Measurements from ENCODE around the gene POLK. TPM values are rescaled to one million over a fixed set of nuclear protein-coding genes. Genes with fewer than 3 reads are reported as not detected.
A peak's percentile ranks its signal among the peaks of the same experiment; 100 is the strongest.
"Not testable (repeated sequence)": the region's sequence is repeated elsewhere in the genome, so short reads cannot be mapped to it uniquely, and the experiment has no call there.

POLK gene
- total and polyA plus RNA-seq, 4 donors: 8.1 to 58.4 (median 27.2) TPM

DNA sequence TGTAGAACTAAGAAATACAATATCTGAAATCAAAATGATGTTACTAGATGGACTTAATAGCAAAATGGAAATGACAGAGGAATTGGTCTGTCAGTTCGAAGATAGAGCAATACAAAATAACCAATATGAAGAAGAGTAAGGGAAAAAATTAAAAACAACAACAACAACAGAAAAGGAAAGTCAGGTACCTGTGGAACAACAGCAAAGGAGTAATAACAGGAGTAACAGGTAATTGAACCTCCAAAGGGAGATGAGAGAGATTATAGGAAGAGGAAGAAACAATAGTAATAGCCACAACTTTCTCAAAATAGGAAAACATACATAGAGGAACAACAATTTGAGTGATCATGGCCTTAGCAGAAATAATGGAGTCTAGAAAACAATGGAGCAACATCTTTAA lies 13.7 kb downstream of the POLK start:
- 93 to 94% methylated on average over 1 of the region's 1 CpG for WGBS, 2 donors
- H3K36me3 ChIP-seq (ENCODE audit: control insufficient read depth in 1 of 2, insufficient read depth in 2 of 2, low read length in 1 of 2): no peaks in the 10 kb centered on the region
- H3K4me1 ChIP-seq (ENCODE audit: control insufficient read depth in 1 of 2, insufficient read depth in 2 of 2, low read length in 2 of 2): peaks cover 0 to 2% of the 10 kb centered on the region in 2 donors
- H3K27me3 ChIP-seq (ENCODE audit: control insufficient read depth in 1 of 2, insufficient read depth in 2 of 2, low read length in 1 of 2): no peaks in the 10 kb centered on the region
- DNase-seq: no peak
- intact Hi-C loops (cut with DNase I): loop anchor here in 1 of 2 donors (10.0 kb wide), 1 partner anchor 159 kb away; no protein-coding TSS in a partner anchor
- no peak for ATAC-seq (ENCODE audit: low FRiP score)
- no peak overlapping the region for H3K27ac ChIP-seq (ENCODE audit: low read depth in 1 of 2, low read length in 2 of 2)
- no peak overlapping the region for H3K4me3 ChIP-seq (ENCODE audit: low read length in 2 of 2)
- H3K9me3 ChIP-seq (ENCODE audit: control insufficient read depth, low read length): no peaks in the 10 kb centered on the region

- H3K4me1 ChIP-seq (ENCODE audit: control insufficient read depth in 1 of 2, insufficient read depth in 2 of 2, low read length in 2 of 2): peaks cover 0 to 2% of the 10 kb centered on the region in 2 donors
- WGBS, 2 donors: 85 to 96% methylated on average over 2 of the region's 2 CpGs
- H3K27ac ChIP-seq (ENCODE audit: low read depth in 1 of 2, low read length in 2 of 2): no peak overlapping the region
- DNase-seq (no peak), ATAC-seq (ENCODE audit: low FRiP score) (no peak)
- no peak overlapping the region for H3K4me3 ChIP-seq (ENCODE audit: low read length in 2 of 2)
- no peaks in the 10 kb centered on the region for H3K27me3 ChIP-seq (ENCODE audit: control insufficient read depth in 1 of 2, insufficient read depth in 2 of 2, low read length in 1 of 2)
- intact Hi-C loops (cut with DNase I): loop anchor here in 1 of 2 donors (10.0 kb wide), 1 partner anchor 159 kb away; no protein-coding TSS in a partner anchor
- no peaks in the 10 kb centered on the region for H3K36me3 ChIP-seq (ENCODE audit: control insufficient read depth in 1 of 2, insufficient read depth in 2 of 2, low read length in 1 of 2)
- no peaks in the 10 kb centered on the region for H3K9me3 ChIP-seq (ENCODE audit: control insufficient read depth, low read length)
These were observed 14.4 kb downstream of the POLK start for GRCh38 chr5:75526070-75526469.

GRCh38 chr5:75529185-75529584 lies 17.5 kb downstream of the POLK start:
- intact Hi-C loops (cut with DNase I): loop anchor here in 1 of 2 donors (10.0 kb wide), 1 partner anchor 156 kb away; no protein-coding TSS in a partner anchor
- H3K36me3 ChIP-seq (ENCODE audit: control insufficient read depth in 1 of 2, insufficient read depth in 2 of 2, low read length in 1 of 2): no peaks in the 10 kb centered on the region
- no peak overlapping the region for H3K4me3 ChIP-seq (ENCODE audit: low read length in 2 of 2)
- ATAC-seq (ENCODE audit: low FRiP score): no peak
- H3K4me1 ChIP-seq (ENCODE audit: control insufficient read depth in 1 of 2, insufficient read depth in 2 of 2, low read length in 2 of 2): peaks cover 0 to 2% of the 10 kb centered on the region in 2 donors
- DNase-seq: no peak
- H3K9me3 ChIP-seq (ENCODE audit: control insufficient read depth, low read length): no peaks in the 10 kb centered on the region
- no peaks in the 10 kb centered on the region for H3K27me3 ChIP-seq (ENCODE audit: control insufficient read depth in 1 of 2, insufficient read depth in 2 of 2, low read length in 1 of 2)
- H3K27ac ChIP-seq (ENCODE audit: low read depth in 1 of 2, low read length in 2 of 2): no peak overlapping the region

- 98 to 100% methylated on average over 2 of the region's 2 CpGs for WGBS, 2 donors
- ATAC-seq (ENCODE audit: low FRiP score): no peak
- H3K9me3 ChIP-seq (ENCODE audit: control insufficient read depth, low read length): peaks cover 2% of the 10 kb centered on the region
- H3K4me3 ChIP-seq (ENCODE audit: low read length in 2 of 2): no peak overlapping the region
- DNase-seq: no peak
- no peaks in the 10 kb centered on the region for H3K27me3 ChIP-seq (ENCODE audit: control insufficient read depth in 1 of 2, insufficient read depth in 2 of 2, low read length in 1 of 2)
- intact Hi-C loops (cut with DNase I): no loop called here
- no peaks in the 10 kb centered on the region for H3K36me3 ChIP-seq (ENCODE audit: control insufficient read depth in 1 of 2, insufficient read depth in 2 of 2, low read length in 1 of 2)
- H3K4me1 ChIP-seq (ENCODE audit: control insufficient read depth in 1 of 2, insufficient read depth in 2 of 2, low read length in 2 of 2): peaks cover 0 to under 1% of the 10 kb centered on the region in 2 donors
- H3K27ac ChIP-seq (ENCODE audit: low read depth in 1 of 2, low read length in 2 of 2): no peak overlapping the region
These were observed 20.5 kb downstream of the POLK start for GRCh38 chr5:75532190-75532589.

- H3K27ac ChIP-seq (ENCODE audit: low read depth in 1 of 2, low read length in 2 of 2); H3K9me3 ChIP-seq (ENCODE audit: control insufficient read depth, low read length); H3K4me3 ChIP-seq (ENCODE audit: low read length in 2 of 2); H3K36me3 ChIP-seq (ENCODE audit: control insufficient read depth in 1 of 2, insufficient read depth in 2 of 2, low read length in 1 of 2); DNase-seq; ATAC-seq (ENCODE audit: low FRiP score); intact Hi-C loops (cut with DNase I); H3K27me3 ChIP-seq (ENCODE audit: control insufficient read depth in 1 of 2, insufficient read depth in 2 of 2, low read length in 1 of 2); H3K4me1 ChIP-seq (ENCODE audit: control insufficient read depth in 1 of 2, insufficient read depth in 2 of 2, low read length in 2 of 2): not testable (repeated sequence)
- WGBS, 2 donors: 100% methylated on average over 1 of the region's 1 CpG
These were observed 22.0 kb downstream of the POLK start for GRCh38 chr5:75533716-75534115.

- peaks cover 2% of the 10 kb centered on the region for H3K9me3 ChIP-seq (ENCODE audit: control insufficient read depth, low read length)
- H3K4me1 ChIP-seq (ENCODE audit: control insufficient read depth in 1 of 2, insufficient read depth in 2 of 2, low read length in 2 of 2): no peaks in the 10 kb centered on the region
- ATAC-seq (ENCODE audit: low FRiP score): no peak
- 96 to 98% methylated on average over 2 of the region's 2 CpGs for WGBS, 2 donors
- H3K4me3 ChIP-seq (ENCODE audit: low read length in 2 of 2): no peak overlapping the region
- no peaks in the 10 kb centered on the region for H3K27me3 ChIP-seq (ENCODE audit: control insufficient read depth in 1 of 2, insufficient read depth in 2 of 2, low read length in 1 of 2)
- DNase-seq: no peak
- no peaks in the 10 kb centered on the region for H3K36me3 ChIP-seq (ENCODE audit: control insufficient read depth in 1 of 2, insufficient read depth in 2 of 2, low read length in 1 of 2)
- intact Hi-C loops (cut with DNase I): no loop called here
- H3K27ac ChIP-seq (ENCODE audit: low read depth in 1 of 2, low read length in 2 of 2): no peak overlapping the region
These were observed 23.0 kb downstream of the POLK start for GRCh38 chr5:75534734-75535133.

DNA sequence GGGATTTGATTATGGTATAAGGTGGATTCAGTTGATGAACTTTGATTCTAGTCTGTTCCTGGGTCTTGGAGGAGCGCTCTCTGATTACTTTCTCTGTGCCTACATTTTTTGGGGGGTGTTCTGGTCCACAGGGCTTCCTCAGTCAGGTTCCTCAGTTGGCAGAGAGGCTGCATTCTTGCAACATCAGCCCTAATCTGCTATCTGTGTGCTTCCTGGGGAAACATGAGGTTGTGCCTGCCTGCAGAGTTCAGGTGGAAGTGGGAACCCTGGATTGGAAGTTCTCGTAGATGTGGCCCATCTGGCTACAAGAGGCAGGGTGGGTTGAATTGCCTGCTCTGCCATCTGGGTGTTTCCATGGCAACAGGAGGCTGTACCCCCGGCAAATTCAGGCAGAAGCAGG lies 24.5 kb downstream of the POLK start:
- H3K9me3 ChIP-seq (ENCODE audit: control insufficient read depth, low read length): peaks cover 2% of the 10 kb centered on the region
- no peaks in the 10 kb centered on the region for H3K4me1 ChIP-seq (ENCODE audit: control insufficient read depth in 1 of 2, insufficient read depth in 2 of 2, low read length in 2 of 2)
- H3K27me3 ChIP-seq (ENCODE audit: control insufficient read depth in 1 of 2, insufficient read depth in 2 of 2, low read length in 1 of 2): no peaks in the 10 kb centered on the region
- WGBS, 2 donors: 77 to 82% methylated on average over 3 of the region's 3 CpGs
- DNase-seq (no peak), ATAC-seq (ENCODE audit: low FRiP score) (no peak)
- H3K27ac ChIP-seq (ENCODE audit: low read depth in 1 of 2, low read length in 2 of 2): no peak overlapping the region
- H3K4me3 ChIP-seq (ENCODE audit: low read length in 2 of 2): no peak overlapping the region
- H3K36me3 ChIP-seq (ENCODE audit: control insufficient read depth in 1 of 2, insufficient read depth in 2 of 2, low read length in 1 of 2): no peaks in the 10 kb centered on the region
- intact Hi-C loops (cut with DNase I): no loop called here

DNA sequence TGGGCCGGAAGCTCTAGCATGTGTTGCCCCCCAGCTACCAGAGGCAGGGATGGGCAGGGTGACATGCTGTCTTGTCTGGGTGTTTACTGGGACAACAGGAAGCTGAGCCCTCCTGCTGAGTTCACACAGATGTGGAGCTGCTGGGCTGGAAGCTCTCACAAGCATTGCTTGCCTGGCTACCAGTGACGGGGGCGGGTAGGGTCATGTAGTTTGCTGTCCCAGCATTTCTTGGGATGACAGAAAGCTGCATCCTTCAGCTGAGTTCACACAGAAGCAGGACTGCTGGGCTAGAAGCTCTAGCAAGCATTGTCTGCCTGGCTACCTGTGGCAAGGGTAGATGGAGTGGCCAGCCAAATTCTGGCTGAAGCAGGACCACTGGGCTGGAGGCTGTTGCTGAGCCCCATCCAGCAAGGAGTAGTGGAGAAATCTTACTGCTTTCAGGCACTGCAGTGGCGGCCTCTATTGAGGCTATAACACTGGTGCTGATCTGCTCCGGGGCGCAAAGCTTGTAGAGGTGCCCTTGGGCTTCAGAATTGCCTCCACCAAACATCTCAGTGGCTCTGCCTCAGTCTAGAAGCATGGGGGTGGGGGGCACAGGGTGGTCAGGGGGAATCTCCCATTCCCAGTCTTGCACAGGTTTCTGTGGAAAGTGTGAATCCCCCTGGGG lies 25.1 kb downstream of the POLK start:
- H3K4me3 ChIP-seq (ENCODE audit: low read length in 2 of 2): no peak overlapping the region
- no peaks in the 10 kb centered on the region for H3K36me3 ChIP-seq (ENCODE audit: control insufficient read depth in 1 of 2, insufficient read depth in 2 of 2, low read length in 1 of 2)
- 93 to 96% methylated on average over 6 of the region's 6 CpGs for WGBS, 2 donors
- H3K4me1 ChIP-seq (ENCODE audit: control insufficient read depth in 1 of 2, insufficient read depth in 2 of 2, low read length in 2 of 2): no peaks in the 10 kb centered on the region
- no peak overlapping the region for H3K27ac ChIP-seq (ENCODE audit: low read depth in 1 of 2, low read length in 2 of 2)
- ATAC-seq (ENCODE audit: low FRiP score): peak; percentile 38
- no peaks in the 10 kb centered on the region for H3K27me3 ChIP-seq (ENCODE audit: control insufficient read depth in 1 of 2, insufficient read depth in 2 of 2, low read length in 1 of 2)
- peak in 1 of 2 donors; percentile 61 for DNase-seq
- intact Hi-C loops (cut with DNase I): no loop called here
- peaks cover 2% of the 10 kb centered on the region for H3K9me3 ChIP-seq (ENCODE audit: control insufficient read depth, low read length)

GRCh38 chr5:75538211-75538610 lies 26.5 kb downstream of the POLK start:
- no peaks in the 10 kb centered on the region for H3K27me3 ChIP-seq (ENCODE audit: control insufficient read depth in 1 of 2, insufficient read depth in 2 of 2, low read length in 1 of 2)

More at GRCh38 chr5:75538211-75538610, 26.5 kb downstream of the POLK start:
- DNase-seq: no peak
- Histone ChIP-seq H3K9me3 (ENCODE audit: control insufficient read depth, low read length) (peaks cover 2% of the 10 kb centered on the region), H3K36me3 (ENCODE audit: control insufficient read depth in 1 of 2, insufficient read depth in 2 of 2, low read length in 1 of 2) (no peaks in the 10 kb centered on the region), H3K4me1 (ENCODE audit: control insufficient read depth in 1 of 2, insufficient read depth in 2 of 2, low read length in 2 of 2) (no peaks in the 10 kb centered on the region), H3K4me3 (ENCODE audit: low read length in 2 of 2) (no peak overlapping the region), H3K27ac (ENCODE audit: low read depth in 1 of 2, low read length in 2 of 2) (no peak overlapping the region)
- intact Hi-C loops (cut with DNase I): no loop called here
- 62 to 77% methylated on average over 1 of the region's 1 CpG for WGBS, 2 donors
- no peak for ATAC-seq (ENCODE audit: low FRiP score)
